Fibroblast of skin of right quadriceps (primary cell): ENCODE results near the gene SLCO2B1.

Experiments
- DNase-seq: peaks from one replicate; pipeline ENCODE4 v3.0.0-alpha.2; 2013

SLCO2B1 gene

DNA sequence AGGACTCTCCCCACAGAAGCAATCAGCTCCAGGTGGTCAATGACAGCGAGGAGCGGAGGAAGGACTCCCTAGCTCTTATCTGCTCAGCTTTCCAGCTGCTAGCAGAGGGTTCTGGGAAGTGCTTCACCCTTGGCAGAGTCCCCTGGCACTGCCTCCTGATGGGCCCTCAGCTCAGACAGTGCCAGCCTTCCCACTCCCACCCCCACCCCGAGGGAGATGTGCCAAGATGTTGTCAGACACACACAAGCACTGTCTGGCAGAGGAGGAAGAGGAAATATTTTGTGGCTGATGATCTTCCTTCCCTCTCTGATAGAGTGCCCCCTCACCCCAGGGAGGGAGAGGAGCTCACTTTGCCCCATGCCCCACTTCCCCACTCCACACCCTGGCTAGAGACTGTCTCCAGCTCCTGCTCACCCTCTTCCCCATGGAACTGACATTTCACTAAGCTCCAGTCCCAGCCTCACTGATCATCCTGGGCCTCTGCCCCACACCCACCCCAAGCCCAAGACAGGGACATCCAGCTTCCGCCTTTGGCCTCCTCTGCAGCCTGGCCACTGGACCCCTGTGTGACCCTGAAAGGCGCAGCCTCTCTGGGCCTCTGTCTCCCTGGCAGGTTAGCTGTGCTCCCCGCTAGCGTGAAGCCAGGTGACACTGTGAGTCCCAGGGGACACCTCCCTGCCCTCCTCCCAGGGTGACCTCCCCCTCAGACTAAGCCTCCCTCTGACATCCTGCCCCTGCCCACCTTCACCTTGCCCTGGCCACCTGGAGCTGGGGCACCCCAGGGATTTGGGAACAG, 44.5 kb downstream of the SLCO2B1 start:
- no peak for DNase-seq

DNA sequence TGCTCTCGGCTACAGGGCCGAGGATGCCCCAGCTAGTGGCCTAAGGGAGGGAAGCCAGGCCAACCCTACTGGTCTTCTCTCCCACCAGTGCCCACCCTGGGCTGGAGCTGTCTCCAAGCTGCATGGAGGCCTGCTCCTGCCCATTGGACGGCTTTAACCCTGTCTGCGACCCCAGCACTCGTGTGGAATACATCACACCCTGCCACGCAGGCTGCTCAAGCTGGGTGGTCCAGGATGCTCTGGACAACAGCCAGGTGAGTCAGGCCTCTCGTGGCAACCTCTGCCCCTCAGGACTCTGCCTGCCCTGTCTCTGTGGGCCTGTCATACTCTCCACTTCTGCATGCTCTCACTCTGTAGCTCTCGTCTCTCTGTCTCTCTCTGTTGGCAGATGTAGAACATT, 45.5 kb downstream of the SLCO2B1 start:
- DNase-seq = peak; percentile 3

DNA sequence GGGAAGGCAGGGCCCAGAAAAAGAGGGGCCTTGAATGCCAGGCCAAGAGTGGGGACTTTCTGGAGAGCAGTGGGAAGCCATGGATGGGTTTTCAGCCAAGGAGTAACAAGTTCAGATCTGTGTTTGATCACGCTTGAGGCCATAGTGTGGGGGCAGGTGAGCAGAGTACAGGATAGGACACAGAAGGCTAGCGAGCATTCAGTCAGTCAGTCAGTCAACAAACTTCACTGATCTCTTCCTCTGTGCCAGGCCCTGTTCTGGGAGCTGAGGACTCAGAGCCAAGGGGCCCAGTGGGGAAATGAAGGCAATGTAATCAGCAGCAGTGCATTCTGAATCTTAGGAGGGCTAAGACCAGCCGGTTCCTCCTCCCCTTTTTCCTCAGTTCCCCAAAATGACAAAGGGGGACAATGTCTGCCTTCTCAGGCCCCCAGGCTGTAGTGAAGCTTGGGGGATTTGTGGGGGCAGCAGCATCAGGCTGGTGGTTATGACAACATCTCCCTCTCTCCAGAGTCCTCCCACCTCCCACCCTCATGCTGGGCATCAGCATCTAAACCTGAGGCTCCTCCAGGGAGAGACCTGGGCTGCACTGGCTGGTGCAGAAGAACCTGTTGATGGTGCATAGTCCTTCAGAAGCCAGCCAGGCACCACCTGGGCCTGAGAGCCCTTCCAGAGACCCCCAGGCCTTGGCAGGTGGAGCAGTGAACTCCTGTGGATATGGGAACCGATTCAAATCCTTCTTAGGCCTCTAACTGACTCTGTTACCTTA, 46.8 kb downstream of the SLCO2B1 start:
- DNase-seq = no peak

DNA sequence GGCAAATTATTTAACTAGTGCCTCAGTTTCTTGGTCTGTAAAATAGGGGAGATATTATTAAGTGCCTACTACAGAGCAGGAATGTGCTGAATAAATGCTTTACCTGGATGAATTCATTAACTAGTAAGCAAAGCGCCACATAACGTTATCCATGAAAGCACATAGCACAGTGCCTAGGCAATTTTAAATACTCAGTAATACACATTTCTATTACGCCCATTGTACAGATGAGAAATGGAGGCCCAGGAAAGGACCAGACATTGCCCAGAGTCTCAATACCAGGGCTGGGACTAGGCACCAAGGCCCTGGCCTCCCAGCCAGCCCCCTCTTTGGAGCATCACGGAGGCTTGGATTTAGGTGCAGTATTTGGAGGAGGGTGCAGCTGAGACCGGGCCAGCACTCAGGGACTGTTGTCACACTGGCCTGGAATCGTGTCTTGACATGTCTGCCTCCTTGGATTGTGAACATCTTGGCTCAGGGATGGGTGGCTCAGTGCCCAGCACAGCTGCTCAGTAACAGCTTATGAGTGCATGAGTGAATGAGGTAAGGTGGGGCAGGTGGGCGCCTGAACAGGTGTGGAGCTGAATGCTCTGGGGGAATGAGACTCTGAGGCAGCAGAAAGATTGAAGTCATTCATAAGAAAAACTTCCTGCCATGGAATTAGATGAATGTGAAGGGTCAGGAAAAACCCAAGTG, 47.5 kb downstream of the SLCO2B1 start:
- no peak for DNase-seq

DNA sequence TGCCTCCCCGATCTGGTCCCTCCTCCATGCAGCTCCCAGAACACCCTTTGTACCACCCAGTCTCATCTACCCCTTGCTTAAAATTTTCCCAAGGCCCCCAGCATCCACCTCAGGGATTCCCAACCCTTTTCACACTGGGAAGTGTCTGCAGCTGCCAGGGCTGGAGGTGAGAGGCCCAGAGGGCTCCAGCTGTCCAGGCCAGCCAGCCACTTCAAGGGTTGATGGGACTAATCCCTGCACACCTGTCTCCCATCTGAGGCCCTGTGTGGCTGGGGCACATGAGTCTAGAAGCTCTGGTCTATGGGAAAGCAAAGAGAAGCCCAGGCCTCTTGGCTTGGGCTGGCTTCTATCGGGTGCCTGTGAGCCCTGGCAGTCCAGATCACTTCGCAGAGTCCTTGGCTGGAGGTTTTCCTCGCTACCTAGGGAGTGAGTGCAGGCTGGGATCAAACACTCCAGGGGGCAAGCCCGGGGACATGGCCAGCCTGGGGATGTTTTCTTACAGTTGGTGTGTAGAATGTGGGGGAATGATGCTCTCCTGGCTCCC, 48.6 kb downstream of the SLCO2B1 start:
- no peak for DNase-seq

DNA sequence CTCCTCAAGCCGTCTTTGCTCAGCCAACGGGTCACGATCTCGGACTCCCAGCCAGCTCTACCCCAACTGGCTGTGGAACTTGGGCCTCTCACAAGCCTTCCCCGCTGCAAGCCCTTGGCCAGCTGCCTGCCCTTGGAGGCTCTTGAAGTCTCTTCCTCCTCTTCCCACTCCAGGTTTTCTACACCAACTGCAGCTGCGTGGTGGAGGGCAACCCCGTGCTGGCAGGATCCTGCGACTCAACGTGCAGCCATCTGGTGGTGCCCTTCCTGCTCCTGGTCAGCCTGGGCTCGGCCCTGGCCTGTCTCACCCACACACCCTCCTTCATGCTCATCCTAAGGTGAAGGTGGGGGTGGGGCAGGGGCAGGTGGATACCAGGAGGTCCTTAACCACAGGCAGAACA, 49.1 kb downstream of the SLCO2B1 start:
- no peak for DNase-seq

DNA sequence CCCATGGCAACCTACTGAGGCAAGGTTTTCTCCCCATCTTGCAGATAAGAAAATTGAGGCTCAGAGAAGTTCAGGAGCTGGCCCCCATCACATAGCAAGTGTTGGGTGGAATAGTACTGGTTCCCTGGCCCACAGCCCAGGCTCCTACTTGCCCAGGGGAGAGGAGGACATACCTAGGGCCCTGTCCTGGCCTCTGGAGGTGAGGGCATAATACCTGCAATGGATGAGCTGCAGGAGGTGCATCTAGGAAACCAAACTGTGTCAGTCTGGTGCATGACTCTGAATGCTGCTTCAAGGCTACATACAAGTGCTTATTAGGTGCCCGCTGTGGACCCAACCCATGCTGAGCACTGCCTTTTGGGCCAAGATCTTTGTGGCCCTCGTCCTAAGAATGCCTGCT, 49.6 kb downstream of the SLCO2B1 start:
- DNase-seq = no peak

DNA sequence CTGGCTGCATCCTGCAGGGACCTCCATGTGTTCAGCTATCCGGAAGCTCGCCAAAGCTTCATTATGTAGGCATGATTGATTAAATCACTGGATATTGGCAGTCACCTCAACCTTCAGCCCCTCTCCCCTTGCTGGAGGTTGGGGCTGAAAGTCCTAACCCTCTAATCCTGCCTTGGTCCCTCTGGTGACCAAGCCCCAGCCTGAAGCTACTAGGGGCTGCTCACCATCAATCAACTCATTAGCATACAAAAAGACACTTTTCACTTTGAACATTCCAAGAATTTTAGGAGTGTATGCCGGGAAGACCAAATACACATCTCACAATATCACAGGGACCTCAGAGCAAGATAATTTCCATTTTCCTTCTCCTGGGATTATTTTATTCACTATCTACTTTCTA, 50.9 kb downstream of the SLCO2B1 start:
- no peak for DNase-seq

DNA sequence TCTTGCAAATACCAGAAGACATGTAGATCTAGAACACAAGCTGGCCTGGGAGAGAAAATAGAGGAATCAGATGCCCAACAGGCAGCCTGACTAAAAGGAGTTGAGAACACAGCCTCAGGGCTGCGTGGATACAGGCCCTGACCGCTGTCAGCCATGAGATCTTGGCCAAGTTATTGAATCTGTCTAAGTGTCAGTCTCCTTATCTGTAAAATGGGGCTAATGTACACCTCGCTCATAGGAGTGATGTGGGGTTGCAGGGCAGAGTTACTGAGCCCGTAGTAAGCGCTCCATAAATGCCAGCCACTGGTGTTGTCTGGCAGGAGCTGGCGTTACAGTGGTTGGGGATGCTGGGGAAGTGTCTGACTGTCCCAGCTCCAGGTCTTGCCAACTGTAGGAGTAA, 51.3 kb downstream of the SLCO2B1 start:
- DNase-seq = no peak

DNA sequence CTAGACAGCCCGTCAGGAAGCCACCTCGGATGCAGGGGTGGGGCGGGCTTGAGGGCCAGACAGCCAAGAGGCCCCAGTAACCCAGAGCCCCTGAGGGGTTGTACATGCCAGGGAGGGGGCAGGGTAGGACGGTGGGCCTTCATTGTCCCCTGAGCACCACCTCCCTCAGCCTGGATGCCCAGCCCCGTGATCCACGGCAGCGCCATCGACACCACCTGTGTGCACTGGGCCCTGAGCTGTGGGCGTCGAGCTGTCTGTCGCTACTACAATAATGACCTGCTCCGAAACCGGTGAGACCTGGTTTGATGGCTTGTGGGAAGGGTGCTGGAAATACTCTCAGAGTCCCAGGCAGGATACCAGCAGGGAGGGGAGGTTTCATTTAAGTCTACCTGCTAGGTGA, 52.2 kb downstream of the SLCO2B1 start:
- DNase-seq = no peak

DNA sequence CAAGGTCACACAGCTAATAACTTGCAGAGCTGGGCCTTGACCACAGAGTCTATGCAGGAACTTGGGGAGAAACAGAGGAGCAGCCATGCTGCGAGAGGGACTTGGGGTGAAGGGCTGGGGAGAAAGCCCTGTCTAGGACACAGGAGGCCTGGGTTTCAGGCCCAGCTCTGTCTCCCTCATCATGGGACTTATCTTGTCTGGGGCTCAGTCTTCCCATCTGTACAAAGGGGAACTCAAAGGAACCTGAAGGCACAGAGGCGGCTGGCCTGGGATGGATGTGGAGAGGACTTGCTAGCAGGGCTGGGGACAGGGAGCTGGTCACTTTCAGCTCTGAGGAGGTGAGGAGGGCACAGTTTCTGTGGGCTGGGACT, 52.7 kb downstream of the SLCO2B1 start:
- no peak for DNase-seq

DNA sequence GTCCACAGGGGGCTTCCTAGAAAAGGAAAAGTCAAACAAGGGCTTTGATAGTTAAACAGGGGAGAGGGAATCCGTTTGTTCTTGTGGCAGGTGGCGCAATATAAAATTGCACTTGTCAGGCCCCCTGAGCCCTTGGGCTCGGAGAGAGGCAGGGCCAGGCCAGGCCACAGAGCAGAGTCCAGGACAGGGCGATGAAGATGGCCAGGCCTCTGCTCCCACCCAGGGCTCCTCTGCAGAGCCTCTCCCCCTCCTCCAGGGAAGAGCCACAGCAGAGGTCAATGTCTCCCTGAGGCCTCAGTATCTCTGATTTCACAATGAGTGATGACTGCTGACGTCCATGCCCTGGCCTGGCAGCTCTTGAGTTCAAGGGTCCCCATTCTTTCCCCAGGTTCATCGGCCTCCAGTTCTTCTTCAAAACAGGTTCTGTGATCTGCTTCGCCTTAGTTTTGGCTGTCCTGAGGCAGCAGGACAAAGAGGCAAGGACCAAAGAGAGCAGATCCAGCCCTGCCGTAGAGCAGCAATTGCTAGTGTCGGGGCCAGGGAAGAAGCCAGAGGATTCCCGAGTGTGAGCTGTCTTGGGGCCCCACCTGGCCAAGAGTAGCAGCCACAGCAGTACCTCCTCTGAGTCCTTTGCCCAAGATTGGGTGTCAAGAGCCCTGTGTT, 53.2 kb downstream of the SLCO2B1 start:
- no peak for DNase-seq

DNA sequence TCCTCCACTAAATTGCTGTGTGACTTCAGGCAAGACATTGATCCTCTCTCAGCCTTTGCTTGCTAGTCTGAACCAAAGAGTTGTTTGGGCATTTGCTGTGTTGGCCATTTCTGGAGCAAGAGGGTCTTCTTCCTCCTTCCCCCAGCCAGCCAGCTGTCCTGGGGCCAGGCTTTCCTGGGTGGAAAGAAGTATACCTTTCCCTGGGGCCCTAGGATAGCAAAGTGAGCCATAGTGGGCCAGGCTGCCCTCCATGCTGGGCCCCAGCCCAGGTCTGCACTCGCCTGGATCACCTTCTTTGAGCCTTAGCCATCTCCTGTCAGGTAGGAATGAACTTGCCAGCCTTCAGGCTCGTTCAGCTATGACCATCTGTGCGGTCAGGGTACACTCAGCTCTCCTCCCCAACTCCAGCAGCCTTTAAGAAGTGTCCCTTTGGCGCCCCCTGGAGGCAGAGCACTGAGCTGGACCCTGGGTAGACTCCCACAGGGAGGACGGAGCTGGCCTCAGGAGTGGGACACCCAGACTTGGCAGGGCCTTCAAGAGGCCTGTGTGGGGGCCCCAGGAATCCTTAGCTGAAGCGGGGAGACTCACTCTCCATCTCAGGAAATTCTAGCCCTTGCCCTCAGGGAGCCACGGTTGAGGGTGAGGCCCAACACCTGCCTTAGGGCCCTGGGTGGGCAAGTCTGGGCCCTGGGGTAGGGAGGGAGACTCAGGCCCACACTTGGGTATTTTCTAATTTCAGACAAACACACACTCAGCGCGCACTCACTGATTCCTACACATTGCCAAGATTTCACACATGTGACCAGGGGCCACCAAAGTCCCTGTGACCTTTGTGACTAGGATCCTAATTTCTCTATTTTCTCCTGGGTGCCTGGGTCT, 54.0 kb downstream of the SLCO2B1 start:
- DNase-seq = peak; percentile 72

DNA sequence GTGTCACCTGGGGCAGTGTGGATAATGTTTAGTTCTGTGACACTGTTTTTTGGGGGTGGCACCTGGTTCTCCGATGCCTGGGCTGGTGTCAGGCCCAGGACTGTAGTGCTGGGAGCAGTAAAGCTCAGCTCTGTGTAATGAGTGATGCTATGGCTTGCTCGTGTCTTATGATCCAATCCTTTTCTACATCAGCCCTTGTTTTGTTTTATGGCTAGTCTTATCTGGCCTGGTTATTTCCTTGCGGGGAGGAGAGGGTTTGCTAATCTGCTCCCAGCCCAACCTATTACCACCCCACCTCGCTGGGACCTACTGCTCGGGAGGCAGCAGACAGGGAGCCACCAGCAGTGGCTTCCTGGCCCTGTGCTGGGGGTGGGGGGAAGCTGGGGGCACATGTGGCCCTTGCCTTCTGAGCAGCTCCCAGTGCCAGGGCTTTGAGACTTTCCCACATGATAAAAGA, 54.7 kb downstream of the SLCO2B1 start:
- DNase-seq = no peak

DNA sequence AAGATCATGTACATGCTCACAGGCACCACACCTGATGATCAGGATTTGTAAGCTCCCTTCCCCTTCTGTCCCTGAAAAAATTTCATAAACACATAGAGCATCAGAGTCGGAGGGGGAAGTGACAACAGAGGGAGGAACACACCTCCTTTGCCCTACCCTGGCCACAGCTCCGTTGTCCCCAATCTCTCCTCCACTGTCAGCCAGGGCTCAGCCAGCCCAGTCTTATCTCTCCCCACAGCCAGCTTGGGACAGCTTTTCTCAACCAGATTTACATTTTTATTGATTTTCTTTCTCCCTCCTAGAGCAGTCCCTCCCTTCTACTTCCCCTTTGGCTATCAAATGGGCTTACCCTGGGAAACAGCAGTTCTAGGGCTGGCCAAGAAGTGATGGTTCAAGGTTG, 57.5 kb downstream of the SLCO2B1 start:
- no peak for DNase-seq

DNA sequence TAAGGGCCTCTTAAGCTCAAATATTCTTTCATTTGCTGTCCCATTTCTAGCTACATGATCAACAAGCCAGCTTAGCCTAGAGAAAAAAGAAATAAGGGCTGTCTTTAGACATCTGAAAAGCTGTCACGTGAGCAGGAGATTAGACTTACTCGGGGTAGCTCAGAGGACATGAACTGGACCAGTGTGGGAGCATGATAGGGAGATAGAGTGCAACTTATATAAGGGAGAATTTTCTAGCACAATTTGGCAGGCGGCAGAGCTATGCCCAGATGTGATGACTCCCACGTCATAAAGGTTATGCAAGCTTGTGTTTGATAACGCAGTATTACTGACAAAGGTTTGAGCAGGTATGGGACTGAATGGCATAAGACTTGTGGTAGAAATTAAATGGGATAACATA, 61.5 kb downstream of the SLCO2B1 start:
- no peak for DNase-seq

DNA sequence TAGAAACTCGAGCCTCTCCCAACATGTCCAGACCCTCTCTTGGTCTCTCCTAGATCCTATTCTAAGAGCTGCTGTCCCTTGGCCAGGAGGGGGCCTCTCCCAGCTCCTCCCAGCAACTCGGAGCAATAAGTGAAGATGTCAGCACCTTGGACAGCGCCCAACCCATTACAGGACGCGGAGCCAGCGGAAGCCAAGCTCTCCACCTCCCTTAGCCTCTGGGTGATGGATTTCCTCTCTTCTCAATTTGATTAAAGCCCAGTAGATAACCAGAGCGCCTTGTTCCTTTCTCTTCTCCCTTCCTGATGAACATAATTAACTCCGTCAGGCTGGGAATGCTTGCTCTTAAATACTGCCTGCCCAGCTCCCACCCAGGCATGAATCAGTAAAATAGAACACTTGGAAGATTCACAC, 63.5 kb downstream of the SLCO2B1 start:
- DNase-seq = peak; percentile 75

DNA sequence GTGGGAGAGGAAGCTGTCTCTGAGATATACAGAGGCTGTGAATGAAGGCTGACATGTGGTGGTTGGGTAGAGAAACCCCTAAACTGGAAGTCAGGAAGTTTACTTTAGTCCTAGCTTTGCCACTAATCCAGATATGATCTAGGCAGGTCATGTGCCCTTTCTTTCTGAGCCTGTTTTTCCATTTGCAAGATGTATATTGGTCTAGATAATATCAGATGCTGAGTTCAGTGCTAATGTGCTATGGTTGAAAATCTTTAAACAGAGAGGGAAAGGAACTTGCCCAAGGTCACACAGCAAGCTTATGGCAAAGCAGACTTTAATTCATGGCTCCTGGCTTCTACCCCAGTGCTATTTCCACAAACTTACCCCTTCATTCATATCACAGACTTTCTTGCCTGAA, 63.9 kb downstream of the SLCO2B1 start:
- no peak for DNase-seq

DNA sequence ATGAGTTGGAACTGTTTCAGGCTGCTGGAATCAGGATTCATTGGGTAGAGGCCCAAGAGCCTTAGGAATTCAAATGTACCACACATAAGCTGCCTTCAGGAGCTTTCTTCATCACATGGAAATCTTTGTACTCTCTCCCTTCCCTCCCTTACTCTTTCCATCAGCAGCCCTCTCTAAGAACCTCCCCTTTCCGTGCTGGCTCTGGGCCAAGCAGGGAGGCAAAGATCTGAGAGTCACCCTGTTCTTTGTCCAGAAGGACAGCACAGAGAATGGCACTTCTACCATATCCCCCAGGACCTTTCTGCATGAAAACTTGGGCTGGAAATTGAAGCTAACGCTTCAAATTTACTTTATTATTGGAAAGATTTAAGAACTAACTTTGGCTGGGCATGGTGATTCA, 69.0 kb downstream of the SLCO2B1 start:
- DNase-seq = no peak

DNA sequence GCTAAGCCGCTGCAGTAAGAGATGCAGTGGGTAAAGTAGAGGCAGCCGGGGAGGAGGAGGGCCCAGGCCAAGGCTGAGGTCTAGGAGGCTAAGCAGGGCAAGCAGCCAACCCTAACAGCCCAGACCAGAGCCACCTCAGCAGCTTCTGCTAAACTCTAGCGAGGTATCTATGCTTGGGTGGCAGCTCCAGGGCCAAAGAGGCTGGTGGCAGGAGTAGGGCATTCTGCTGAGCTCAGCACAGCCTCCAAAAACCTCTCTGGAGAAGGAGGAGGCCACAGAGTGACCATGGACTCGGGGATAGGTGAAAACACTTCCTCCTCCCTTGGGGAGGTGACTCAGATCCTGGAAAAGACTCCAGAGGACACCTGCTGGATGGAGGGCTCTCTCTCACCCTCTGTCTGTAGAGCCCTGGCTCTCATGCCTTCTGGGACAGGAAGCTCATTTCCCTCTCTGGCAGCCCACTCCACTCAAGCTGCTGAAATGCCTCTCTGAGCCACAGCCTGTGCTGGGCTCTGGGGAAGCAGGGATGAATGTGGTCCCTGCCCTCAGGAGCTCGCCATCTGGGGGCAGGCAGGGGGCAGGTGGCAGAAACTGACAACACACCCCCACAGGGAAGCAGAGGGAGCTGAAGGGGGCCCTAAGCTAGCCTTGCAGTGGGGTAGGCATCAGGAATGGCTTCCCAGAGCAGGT, 73.2 kb downstream of the SLCO2B1 start:
- no peak for DNase-seq

DNA sequence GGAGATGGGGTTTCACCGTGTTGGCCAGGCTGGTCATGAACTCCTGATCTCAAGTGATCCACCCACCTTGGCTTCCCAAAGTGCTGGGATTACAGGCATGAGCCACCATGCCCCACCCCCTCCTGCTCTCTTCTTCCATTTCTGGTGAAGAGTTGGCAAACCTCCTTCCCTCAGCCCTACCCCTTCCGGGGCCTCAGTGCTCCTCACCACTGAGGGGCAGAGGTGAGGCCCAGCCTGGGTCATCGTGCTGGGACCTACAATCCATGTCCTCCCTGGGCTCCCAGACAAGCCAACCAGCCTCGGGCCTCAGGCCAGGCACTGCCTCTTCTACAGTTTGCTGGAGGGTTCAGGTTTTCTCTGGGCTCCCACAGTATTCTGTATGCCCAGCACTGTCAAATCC, 74.9 kb downstream of the SLCO2B1 start:
- no peak for DNase-seq
